ENCODE data around the gene PF4V1.
"Not testable (repeated sequence)": the region's sequence is repeated elsewhere in the genome, so short reads cannot be mapped to it uniquely, and the experiment has no call there.

The PF4V1 gene

GRCh38 chr4:73870768-73871167 lies 17.7 kb downstream of the PF4V1 start:
- no peak for DNase-seq

- DNase-seq: no peak
These were observed 18.6 kb downstream of the PF4V1 start for GRCh38 chr4:73871511-73872310.

- no peak for DNase-seq
These were observed 19.4 kb downstream of the PF4V1 start for GRCh38 chr4:73872316-73873108.

GRCh38 chr4:73874386-73874785 lies 21.3 kb downstream of the PF4V1 start:
- DNase-seq: no peak

GRCh38 chr4:73875401-73875800 lies 22.3 kb downstream of the PF4V1 start:
- no peak for DNase-seq

GRCh38 chr4:73883306-73883705 lies 30.2 kb downstream of the PF4V1 start:
- no peak for DNase-seq

- no peak for DNase-seq
These were observed 32.6 kb downstream of the PF4V1 start for GRCh38 chr4:73885574-73886267.

GRCh38 chr4:73891326-73891725 lies 38.2 kb downstream of the PF4V1 start:
- no peak for DNase-seq

- no peak for DNase-seq
These were observed 38.8 kb downstream of the PF4V1 start for GRCh38 chr4:73891739-73892405.

GRCh38 chr4:73892966-73893365 lies 39.9 kb downstream of the PF4V1 start:
- DNase-seq: no peak

- no peak for DNase-seq
These were observed 40.9 kb downstream of the PF4V1 start for GRCh38 chr4:73894001-73894400.

- no peak for DNase-seq
These were observed 42.4 kb downstream of the PF4V1 start for GRCh38 chr4:73895201-73896175.

GRCh38 chr4:73896416-73896815 lies 43.3 kb downstream of the PF4V1 start:
- no peak for DNase-seq

- no peak for DNase-seq
These were observed 44.5 kb downstream of the PF4V1 start for GRCh38 chr4:73897380-73898136.

GRCh38 chr4:73899338-73899737 lies 46.2 kb downstream of the PF4V1 start:
- not testable (repeated sequence) for DNase-seq

GRCh38 chr4:73901031-73901430 lies 47.9 kb downstream of the PF4V1 start:
- no peak for DNase-seq

GRCh38 chr4:73902038-73902637 lies 49.0 kb downstream of the PF4V1 start:
- DNase-seq: no peak

GRCh38 chr4:73902817-73903547 lies 49.9 kb downstream of the PF4V1 start:
- DNase-seq: no peak
